Right renal pelvis (tissue), 4 donors: Measurements from ENCODE around the gene WDR74. TPM values are rescaled to one million over a fixed set of nuclear protein-coding genes. Genes with fewer than 3 reads are reported as not detected.
"Not testable (repeated sequence)": the region's sequence is repeated elsewhere in the genome, so short reads cannot be mapped to it uniquely, and the experiment has no call there.

Experiments used
- DNase-seq, 4 donors: peaks; one replicate each; pipeline ENCODE4 v3.0.0-alpha.2; 2013; ENCODE audit warnings: low read depth in 4 of 4, low spot score in 3 of 4, missing footprints in 1 of 4
- polyA plus RNA-seq, 4 donors: library from polyadenylated mRNA; unstranded; fragments of 120-200 nt; gene quantifications; one replicate each; pipeline ENCODE4 v1.2.1, GENCODE V29; 2013; ENCODE audit not compliant: insufficient read length in 4 of 4

WDR74 gene
- polyA plus RNA-seq, 4 donors, result 35.4 to 40.9 (median 38.7) TPM

DNA sequence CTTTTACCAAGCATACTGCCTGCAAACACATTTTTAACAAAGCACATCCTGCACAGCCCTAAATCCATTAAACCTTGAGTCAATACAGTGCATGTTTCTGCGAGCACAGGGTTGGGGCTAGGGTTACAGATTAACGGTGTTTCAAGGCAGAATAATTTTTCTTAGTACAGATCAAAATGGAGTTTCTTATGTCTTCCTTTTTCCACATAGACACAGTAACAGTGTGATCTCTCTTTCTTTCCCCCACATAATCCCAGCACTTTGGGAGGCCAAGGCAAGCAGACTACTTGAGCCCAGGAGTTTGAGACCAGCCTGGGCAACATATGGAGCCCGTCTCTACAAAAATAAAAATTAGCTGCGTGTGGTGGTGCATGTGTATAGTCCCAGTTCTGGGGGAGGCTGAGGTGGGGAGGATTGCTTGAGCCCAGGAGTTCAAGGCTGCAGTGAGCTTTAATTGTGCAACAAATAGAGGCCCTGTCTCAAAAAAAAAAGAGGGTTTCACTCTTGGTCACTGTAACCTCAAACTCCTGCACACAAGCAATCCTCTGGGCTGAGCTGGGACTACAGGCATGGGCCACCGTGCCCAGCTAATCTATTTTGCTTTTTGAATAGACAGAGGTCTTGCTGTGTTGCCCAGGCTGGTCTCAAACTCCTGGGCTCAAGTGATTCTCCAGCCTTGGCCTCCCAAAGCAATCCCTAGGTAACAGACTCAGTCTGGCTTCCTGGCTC, 21.6 kb upstream of the WDR74 start:
- no peak for DNase-seq

- not testable (repeated sequence) for DNase-seq
Observed at GRCh38 chr11:62859281-62859703, 19.9 kb upstream of the WDR74 start.

DNA sequence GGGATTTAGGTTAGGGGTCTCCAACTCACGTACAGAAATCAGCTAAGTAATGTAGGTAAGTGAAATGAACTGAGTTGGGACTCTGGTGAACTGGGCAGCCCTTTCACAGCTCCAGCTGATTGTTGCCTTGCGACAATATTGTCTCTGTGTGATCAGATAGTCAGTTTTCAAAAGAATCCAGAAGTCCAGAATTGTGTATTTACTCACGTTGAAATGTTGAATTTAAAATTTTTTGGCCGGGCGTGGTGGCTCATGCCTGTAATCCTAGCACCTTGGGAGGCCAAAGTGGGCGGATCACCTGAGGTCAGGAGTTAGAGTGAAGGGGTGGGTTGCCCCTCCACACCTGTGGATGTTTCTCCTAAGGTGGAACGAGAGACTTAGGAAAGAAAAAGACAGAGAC, 18.8 kb upstream of the WDR74 start:
- DNase-seq, result no peak

- DNase-seq, result no peak
Observed at GRCh38 chr11:62857541-62857982, 18.2 kb upstream of the WDR74 start.

GRCh38 chr11:62856333-62856895, 17.0 kb upstream of the WDR74 start:
- no peak for DNase-seq

GRCh38 chr11:62855571-62856332, 16.4 kb upstream of the WDR74 start:
- peak; percentile 94 to 98 (median 96) for DNase-seq

DNA sequence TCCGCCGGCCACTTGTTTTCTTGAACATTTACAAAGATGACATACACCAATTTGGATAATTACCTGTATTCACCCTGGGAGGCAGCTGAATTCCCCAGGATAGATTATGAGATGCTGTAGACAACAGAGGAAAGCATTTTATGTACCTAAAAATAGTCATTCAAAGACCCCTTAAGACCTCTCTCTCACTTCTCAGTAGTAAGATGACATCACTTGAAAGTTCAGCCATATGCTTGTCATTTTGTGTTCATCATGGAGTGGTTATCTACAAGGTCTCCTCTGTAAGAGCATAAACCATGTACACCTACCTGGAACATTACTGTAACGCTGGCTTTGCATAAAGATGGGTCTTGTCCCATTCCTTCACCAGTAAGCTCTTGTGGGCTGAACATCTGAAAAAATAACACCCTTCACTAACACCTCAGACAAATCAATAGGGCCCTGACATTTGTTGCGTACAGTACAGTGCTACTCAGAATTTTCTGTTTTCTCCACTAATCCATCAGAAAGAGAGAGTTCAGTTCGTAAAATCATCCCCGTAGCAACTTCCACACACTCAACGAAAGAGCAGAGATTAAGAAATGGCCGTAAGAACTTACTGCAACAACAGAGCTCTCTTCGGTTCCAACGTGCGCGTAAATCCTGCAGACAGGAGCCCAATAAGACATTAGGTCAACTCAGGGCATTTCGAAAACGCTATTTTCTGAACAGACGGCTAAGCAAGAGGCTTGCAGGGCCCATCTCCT, 15.6 kb upstream of the WDR74 start:
- no peak for DNase-seq

DNA sequence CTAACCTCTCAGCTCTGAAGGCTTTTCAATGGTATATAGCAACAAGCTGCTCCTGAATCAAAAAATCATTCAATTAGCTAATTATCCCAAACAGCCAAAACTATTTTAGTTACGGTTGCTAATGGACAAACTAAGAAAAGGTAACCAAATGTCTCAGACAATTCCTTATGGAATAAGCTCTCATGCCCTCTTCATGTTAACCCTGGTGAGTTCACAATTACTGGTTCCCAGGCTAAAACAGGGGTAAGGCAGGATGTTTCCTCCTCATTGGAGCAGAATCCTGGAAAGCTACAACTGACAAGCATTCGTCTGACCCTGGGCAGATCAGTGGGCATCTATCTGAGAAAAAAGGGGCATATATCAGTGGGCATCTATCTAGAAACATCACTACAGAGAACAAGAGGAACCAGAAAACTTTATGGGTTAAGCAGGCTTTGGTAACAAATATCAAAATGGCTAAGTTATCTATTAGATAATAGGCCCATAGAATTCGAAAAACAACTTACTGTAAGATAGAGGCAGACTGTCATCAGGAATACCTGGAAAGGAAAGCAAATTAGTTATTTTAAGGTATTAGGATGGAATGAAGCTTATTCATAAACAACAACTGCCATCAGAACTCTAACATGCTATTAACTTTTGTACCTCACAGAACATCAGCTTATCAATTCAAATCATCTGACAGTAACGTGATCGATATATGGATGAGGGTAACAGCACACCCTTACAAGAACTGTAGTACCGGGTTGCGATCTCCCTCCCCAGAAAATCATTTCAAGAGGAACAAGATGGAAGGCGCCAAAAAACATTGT, 14.8 kb upstream of the WDR74 start:
- no peak for DNase-seq

DNA sequence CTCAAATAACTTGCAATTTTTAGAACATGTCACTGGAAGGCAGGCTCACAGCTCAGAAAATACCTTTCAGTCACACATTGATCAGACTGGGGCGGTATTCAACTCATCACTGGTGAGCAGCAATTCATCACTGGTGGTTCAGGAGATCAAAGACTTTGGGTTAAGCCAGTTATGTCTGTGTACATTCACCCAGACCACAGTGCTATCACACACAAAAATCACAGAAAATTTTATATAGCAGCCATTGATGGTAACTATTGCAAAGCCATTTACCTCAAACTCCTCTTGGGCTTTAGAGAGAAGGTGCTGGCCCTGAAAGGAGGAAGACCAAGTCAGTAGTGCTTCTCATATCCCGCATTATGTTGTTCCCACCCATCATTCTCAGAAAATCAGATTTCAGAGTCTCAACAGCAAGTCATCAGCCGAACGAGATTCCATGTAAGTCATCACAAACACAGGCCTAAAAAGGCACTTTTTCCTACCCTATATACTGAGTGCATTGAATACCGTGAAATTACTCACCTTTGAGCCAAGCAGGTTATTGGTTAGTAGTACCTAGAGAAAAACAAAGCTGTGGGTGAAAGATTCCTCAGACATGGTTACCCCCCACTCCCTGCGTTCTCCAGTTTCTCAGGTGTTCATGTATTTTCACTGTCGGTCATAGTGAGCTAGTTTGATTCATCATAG, 14.0 kb upstream of the WDR74 start:
- no peak for DNase-seq

DNA sequence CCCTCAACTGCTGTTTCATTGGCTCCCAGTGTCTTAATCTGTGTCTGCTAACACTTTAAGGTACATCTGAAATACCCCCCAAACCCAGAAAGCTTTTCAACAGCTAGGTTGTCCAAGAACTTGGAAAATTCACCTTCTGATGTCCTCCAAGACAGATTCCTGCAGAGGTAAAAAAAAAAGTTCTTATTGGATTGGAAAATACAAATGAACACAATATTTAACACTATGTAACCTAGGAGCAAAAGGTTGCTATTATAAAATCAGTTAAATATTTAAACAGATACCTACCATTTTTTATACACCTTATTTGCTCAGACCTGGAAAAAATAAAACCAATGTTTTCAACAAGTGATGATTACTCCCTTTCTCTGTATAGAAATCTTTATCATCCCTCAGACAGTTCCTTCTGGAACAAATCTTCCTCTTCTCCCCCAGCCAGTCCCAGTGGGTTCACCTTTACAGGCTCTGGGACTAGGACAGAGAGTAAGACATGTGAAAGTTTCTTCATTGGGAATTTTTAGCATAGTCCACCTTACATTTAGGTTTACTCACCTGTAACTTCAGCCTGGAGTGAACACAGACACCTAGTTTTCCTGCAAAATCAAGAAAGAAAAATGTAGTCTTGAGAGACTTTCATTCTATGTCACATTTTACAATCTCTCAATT, 13.3 kb upstream of the WDR74 start:
- DNase-seq, result no peak

DNA sequence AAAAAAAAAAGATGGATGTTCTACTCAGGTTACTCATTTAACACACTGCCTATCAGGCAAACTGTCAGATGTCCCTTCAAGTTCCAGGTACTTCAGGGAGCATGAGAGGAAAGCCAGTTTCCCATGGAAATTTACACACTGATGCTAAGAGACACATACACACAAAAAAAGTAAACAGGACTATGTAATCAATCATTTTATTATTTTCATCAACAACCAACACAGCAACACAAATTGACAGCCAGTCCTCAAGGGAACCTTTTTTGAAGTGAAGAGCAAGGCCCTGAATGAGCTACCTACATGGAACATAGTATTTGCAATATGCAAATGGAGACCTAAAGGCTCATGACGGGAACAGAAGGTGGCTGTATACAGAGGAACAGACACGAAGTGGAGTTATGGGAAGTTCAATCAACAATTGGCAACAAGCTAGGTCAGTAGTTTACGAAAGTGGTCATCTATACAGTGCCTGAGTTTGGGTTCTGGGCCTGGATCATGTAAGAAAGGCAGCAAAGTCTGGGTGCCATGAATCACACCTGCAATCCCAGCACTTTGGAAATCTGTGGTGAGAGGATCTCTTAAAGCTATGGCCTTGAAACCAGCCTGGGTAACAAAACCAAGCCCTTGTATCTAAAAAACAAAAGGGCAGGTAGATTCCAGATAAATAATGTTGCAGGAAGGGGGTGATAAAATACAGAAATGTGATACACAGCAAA, 12.6 kb upstream of the WDR74 start:
- no peak for DNase-seq

GRCh38 chr11:62850911-62851806, 11.8 kb upstream of the WDR74 start:
- DNase-seq, result no peak

DNA sequence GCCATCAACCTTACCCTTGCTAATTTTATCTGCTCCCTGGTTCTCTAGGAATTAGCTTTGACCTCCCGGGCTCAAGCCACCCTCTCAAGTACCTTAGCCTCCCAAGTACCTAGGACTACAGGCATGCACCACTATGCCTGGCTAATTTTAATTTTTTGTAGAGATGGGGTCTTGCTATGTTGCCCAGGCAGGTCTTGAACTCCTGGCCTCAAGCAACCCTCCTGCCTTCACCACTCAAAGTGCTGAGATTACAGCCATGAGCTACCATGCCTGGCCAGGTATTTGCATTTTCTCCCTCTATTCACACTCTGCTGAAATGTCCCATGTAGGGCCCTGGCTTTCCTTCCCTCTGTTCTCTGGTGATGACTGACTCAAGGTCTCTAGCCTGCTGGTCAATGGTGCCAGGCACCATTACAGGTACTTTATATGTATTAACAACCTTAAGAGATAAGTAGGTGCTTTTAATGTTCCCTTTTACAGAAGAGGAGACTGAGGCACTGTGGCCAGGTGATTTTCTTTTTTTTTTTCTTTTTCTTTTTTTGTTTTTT, 8.5 kb upstream of the WDR74 start:
- DNase-seq, result no peak

DNA sequence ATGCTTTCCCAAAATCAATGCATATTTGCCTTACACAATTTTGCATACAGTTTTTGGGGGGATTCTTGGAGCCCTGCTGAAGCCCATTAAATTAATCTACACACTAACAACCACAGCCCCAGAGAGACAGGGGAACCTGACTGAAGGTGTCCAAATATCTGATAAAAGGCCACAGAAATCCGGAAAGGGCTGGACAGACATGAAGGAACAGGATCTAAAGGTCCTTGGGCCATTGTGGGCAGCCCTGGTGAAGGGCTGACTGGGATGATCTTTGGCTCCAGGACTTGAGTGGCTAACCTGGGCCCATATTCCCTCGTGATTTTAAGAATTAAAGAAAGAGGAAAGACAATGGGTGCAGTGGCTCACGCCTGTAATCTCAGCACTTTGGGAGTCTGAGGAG, 6.8 kb upstream of the WDR74 start:
- no peak for DNase-seq

DNA sequence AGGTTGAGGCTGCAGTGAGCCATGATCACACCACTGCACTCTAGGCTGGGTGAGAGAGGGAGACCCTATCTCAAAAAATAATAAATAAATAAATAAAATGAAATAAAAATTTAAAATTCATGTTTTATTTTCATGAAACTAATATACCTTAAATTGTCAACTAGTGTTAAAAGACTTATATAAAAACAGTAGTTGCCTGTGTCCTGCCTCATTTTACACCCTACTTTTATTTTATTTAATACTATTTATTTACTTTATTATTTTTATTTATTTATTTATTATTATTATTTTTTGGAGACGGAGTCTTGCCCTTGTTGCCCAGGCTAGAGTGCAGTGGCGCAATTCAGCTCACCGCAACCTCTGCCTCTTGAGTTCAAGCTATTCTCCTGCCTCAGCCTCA, 4.8 kb upstream of the WDR74 start:
- no peak for DNase-seq

- DNase-seq, result no peak
Observed at GRCh38 chr11:62843466-62843865, 4.1 kb upstream of the WDR74 start.

GRCh38 chr11:62842891-62843290, 3.5 kb upstream of the WDR74 start:
- not testable (repeated sequence) for DNase-seq
